Measurements from ENCODE around the gene LTBP1.
"Not testable (repeated sequence)": the region's sequence is repeated elsewhere in the genome, so short reads cannot be mapped to it uniquely, and the experiment has no call there.

The LTBP1 gene

GRCh38 chr2:32919901-32920300, 26.9 kb upstream of the LTBP1 start:
- not testable (repeated sequence) for H3K4me3 ChIP-seq (ENCODE audit: low read depth, low read length); H3K4me1 ChIP-seq (ENCODE audit: control insufficient read depth, insufficient read depth, low read length); H3K9me3 ChIP-seq (ENCODE audit: control insufficient read depth, insufficient read depth, low read length); H3K27me3 ChIP-seq (ENCODE audit: control insufficient read depth, insufficient read depth, low read length); H3K9ac ChIP-seq (ENCODE audit: low read depth, low read length); H3K36me3 ChIP-seq (ENCODE audit: control insufficient read depth, insufficient read depth, low read length)

- not testable (repeated sequence) for H3K9ac ChIP-seq (ENCODE audit: low read depth, low read length); H3K9me3 ChIP-seq (ENCODE audit: control insufficient read depth, insufficient read depth, low read length); H3K27me3 ChIP-seq (ENCODE audit: control insufficient read depth, insufficient read depth, low read length); H3K36me3 ChIP-seq (ENCODE audit: control insufficient read depth, insufficient read depth, low read length); H3K4me3 ChIP-seq (ENCODE audit: low read depth, low read length); H3K4me1 ChIP-seq (ENCODE audit: control insufficient read depth, insufficient read depth, low read length)
Observed at GRCh38 chr2:32921486-32921885, 25.3 kb upstream of the LTBP1 start.

- Histone ChIP-seq H3K4me1 (ENCODE audit: control insufficient read depth, insufficient read depth, low read length) (no peaks in the 10 kb centered on the region), H3K36me3 (ENCODE audit: control insufficient read depth, insufficient read depth, low read length) (no peaks in the 10 kb centered on the region), H3K9ac (ENCODE audit: low read depth, low read length) (no peak overlapping the region), H3K27me3 (ENCODE audit: control insufficient read depth, insufficient read depth, low read length) (no peaks in the 10 kb centered on the region), H3K4me3 (ENCODE audit: low read depth, low read length) (no peak overlapping the region), H3K9me3 (ENCODE audit: control insufficient read depth, insufficient read depth, low read length) (no peaks in the 10 kb centered on the region)
Observed at GRCh38 chr2:32922501-32922900, 24.3 kb upstream of the LTBP1 start.

GRCh38 chr2:32923109-32923508, 23.6 kb upstream of the LTBP1 start:
- no peaks in the 10 kb centered on the region for H3K4me1 ChIP-seq (ENCODE audit: control insufficient read depth, insufficient read depth, low read length)
- H3K27me3 ChIP-seq (ENCODE audit: control insufficient read depth, insufficient read depth, low read length), result no peaks in the 10 kb centered on the region
- H3K9me3 ChIP-seq (ENCODE audit: control insufficient read depth, insufficient read depth, low read length), result no peaks in the 10 kb centered on the region
- no peaks in the 10 kb centered on the region for H3K36me3 ChIP-seq (ENCODE audit: control insufficient read depth, insufficient read depth, low read length)
- no peak overlapping the region for H3K4me3 ChIP-seq (ENCODE audit: low read depth, low read length)
- H3K9ac ChIP-seq (ENCODE audit: low read depth, low read length), result no peak overlapping the region

- H3K9me3 ChIP-seq (ENCODE audit: control insufficient read depth, insufficient read depth, low read length), result no peaks in the 10 kb centered on the region
- no peaks in the 10 kb centered on the region for H3K36me3 ChIP-seq (ENCODE audit: control insufficient read depth, insufficient read depth, low read length)
- H3K27me3 ChIP-seq (ENCODE audit: control insufficient read depth, insufficient read depth, low read length), result no peaks in the 10 kb centered on the region
- H3K9ac ChIP-seq (ENCODE audit: low read depth, low read length), result no peak overlapping the region
- H3K4me3 ChIP-seq (ENCODE audit: low read depth, low read length), result no peak overlapping the region
- no peaks in the 10 kb centered on the region for H3K4me1 ChIP-seq (ENCODE audit: control insufficient read depth, insufficient read depth, low read length)
Observed at GRCh38 chr2:32925283-32925815, 21.4 kb upstream of the LTBP1 start.

- Histone ChIP-seq H3K36me3 (ENCODE audit: control insufficient read depth, insufficient read depth, low read length) (no peaks in the 10 kb centered on the region), H3K27me3 (ENCODE audit: control insufficient read depth, insufficient read depth, low read length) (no peaks in the 10 kb centered on the region), H3K4me3 (ENCODE audit: low read depth, low read length) (no peak overlapping the region), H3K4me1 (ENCODE audit: control insufficient read depth, insufficient read depth, low read length) (no peaks in the 10 kb centered on the region), H3K9ac (ENCODE audit: low read depth, low read length) (no peak overlapping the region), H3K9me3 (ENCODE audit: control insufficient read depth, insufficient read depth, low read length) (no peaks in the 10 kb centered on the region)
Observed at GRCh38 chr2:32925976-32926707, 20.6 kb upstream of the LTBP1 start.

GRCh38 chr2:32926708-32927084, 20.1 kb upstream of the LTBP1 start:
- Histone ChIP-seq H3K9ac (ENCODE audit: low read depth, low read length) (no peak overlapping the region), H3K4me1 (ENCODE audit: control insufficient read depth, insufficient read depth, low read length) (peaks cover 4% of the 10 kb centered on the region), H3K27me3 (ENCODE audit: control insufficient read depth, insufficient read depth, low read length) (no peaks in the 10 kb centered on the region)

GRCh38 chr2:32930436-32930835, 16.3 kb upstream of the LTBP1 start:
- Histone ChIP-seq H3K27me3 (ENCODE audit: control insufficient read depth, insufficient read depth, low read length) (no peaks in the 10 kb centered on the region), H3K4me1 (ENCODE audit: control insufficient read depth, insufficient read depth, low read length) (peaks cover 15% of the 10 kb centered on the region), H3K9ac (ENCODE audit: low read depth, low read length) (no peak overlapping the region), H3K9me3 (ENCODE audit: control insufficient read depth, insufficient read depth, low read length) (no peaks in the 10 kb centered on the region), H3K36me3 (ENCODE audit: control insufficient read depth, insufficient read depth, low read length) (no peaks in the 10 kb centered on the region), H3K4me3 (ENCODE audit: low read depth, low read length) (no peak overlapping the region)

More at GRCh38 chr2:32926708-32927084, 20.1 kb upstream of the LTBP1 start:
- H3K4me3 ChIP-seq (ENCODE audit: low read depth, low read length), result no peak overlapping the region
- H3K36me3 ChIP-seq (ENCODE audit: control insufficient read depth, insufficient read depth, low read length), result no peaks in the 10 kb centered on the region
- no peaks in the 10 kb centered on the region for H3K9me3 ChIP-seq (ENCODE audit: control insufficient read depth, insufficient read depth, low read length)

GRCh38 chr2:32931519-32931918, 15.2 kb upstream of the LTBP1 start:
- H3K4me1 ChIP-seq (ENCODE audit: control insufficient read depth, insufficient read depth, low read length), result peaks cover 19% of the 10 kb centered on the region
- no peaks in the 10 kb centered on the region for H3K9me3 ChIP-seq (ENCODE audit: control insufficient read depth, insufficient read depth, low read length)
- no peak overlapping the region for H3K4me3 ChIP-seq (ENCODE audit: low read depth, low read length)
- H3K9ac ChIP-seq (ENCODE audit: low read depth, low read length), result no peak overlapping the region
- H3K36me3 ChIP-seq (ENCODE audit: control insufficient read depth, insufficient read depth, low read length), result no peaks in the 10 kb centered on the region
- no peaks in the 10 kb centered on the region for H3K27me3 ChIP-seq (ENCODE audit: control insufficient read depth, insufficient read depth, low read length)

GRCh38 chr2:32931945-32932709, 14.6 kb upstream of the LTBP1 start:
- Histone ChIP-seq H3K9me3 (ENCODE audit: control insufficient read depth, insufficient read depth, low read length) (no peaks in the 10 kb centered on the region), H3K27me3 (ENCODE audit: control insufficient read depth, insufficient read depth, low read length) (no peaks in the 10 kb centered on the region), H3K9ac (ENCODE audit: low read depth, low read length) (no peak overlapping the region), H3K4me1 (ENCODE audit: control insufficient read depth, insufficient read depth, low read length) (peaks cover 23% of the 10 kb centered on the region), H3K36me3 (ENCODE audit: control insufficient read depth, insufficient read depth, low read length) (no peaks in the 10 kb centered on the region), H3K4me3 (ENCODE audit: low read depth, low read length) (peak overlapping the region; percentile 2)

GRCh38 chr2:32932825-32933755, 13.7 kb upstream of the LTBP1 start:
- no peak overlapping the region for H3K4me3 ChIP-seq (ENCODE audit: low read depth, low read length)
- H3K4me1 ChIP-seq (ENCODE audit: control insufficient read depth, insufficient read depth, low read length), result peaks cover 25% of the 10 kb centered on the region
- H3K36me3 ChIP-seq (ENCODE audit: control insufficient read depth, insufficient read depth, low read length), result no peaks in the 10 kb centered on the region
- H3K27me3 ChIP-seq (ENCODE audit: control insufficient read depth, insufficient read depth, low read length), result no peaks in the 10 kb centered on the region
- H3K9ac ChIP-seq (ENCODE audit: low read depth, low read length), result no peak overlapping the region
- no peaks in the 10 kb centered on the region for H3K9me3 ChIP-seq (ENCODE audit: control insufficient read depth, insufficient read depth, low read length)

Data from iPS-15b (cell line).